Adrenal gland (tissue), 5 donors: ENCODE measurements around the gene NPIPA3.

Experiments used
- CTCF ChIP-seq, 6 experiments: fragments of 450-650 bp in 4 of 6; fragments of 200-600 bp in 2 of 6; sonication (generic) in 1 of 6; IDR thresholded peaks; 1 replicate in 5 of 6; 2 replicates in 1 of 6; pipeline versions ENCODE4 v1.5.1 to v1.8.0; 2016 to 2021; ENCODE audit warnings: antibody characterized with exemption in 6 of 6, mild to moderate bottlenecking in 2 of 6, moderate library complexity in 1 of 6
- POLR2A ChIP-seq, 2 donors: fragments of 450-650 bp; IDR thresholded peaks; one replicate each; pipeline ENCODE4 v1.6.1; 2017; ENCODE audit warnings: antibody characterized with exemption in 2 of 2, mild to moderate bottlenecking in 2 of 2, moderate library complexity in 1 of 2
- donor health status: DM: no; HTN: no; CAD: no.

GRCh38 chr16:14672403-14672971 lies 30.7 kb upstream of the NPIPA3 start:
- no peak for TF ChIP-seq POLR2A (IDR thresholded peaks at IDR 0.05)
- TF ChIP-seq CTCF (IDR thresholded peaks at IDR 0.05), result no peak
